Smooth muscle cell (in vitro differentiated cells): ENCODE data around the gene NOL11. TPM values are rescaled to one million over a fixed set of nuclear protein-coding genes. Genes with fewer than 3 reads are reported as not detected.

Source experiments
- DNase-seq: peaks from one replicate; lab custom pipeline; 2025; ENCODE audit not compliant: unreplicated experiment; lab: John Stamatoyannopoulos, UW
- H2AFZ ChIP-seq: fragments of 200-600 bp; sonication (generic); 2 replicates; pipeline ENCODE4 v1.6.0; 2016; ENCODE audit warnings: antibody characterized with exemption, low read depth, mild to moderate bottlenecking
- H3F3A ChIP-seq: fragments of 200-600 bp; sonication (generic); 2 replicates; pipeline ENCODE4 v1.6.0; 2017; ENCODE audit warnings: antibody characterized with exemption, low read depth
- H3K27ac ChIP-seq: fragments of 200-600 bp; sonication (generic); 2 replicates; pipeline ENCODE4 v1.5.1; 2016; ENCODE audit warnings: low read depth, mild to moderate bottlenecking
- H3K27me3 ChIP-seq: fragments of 200-600 bp; sonication (generic); 2 replicates; pipeline ENCODE4 v1.6.1; 2016; ENCODE audit warnings: low read depth, mild to moderate bottlenecking
- H3K36me3 ChIP-seq: fragments of 200-600 bp; sonication (generic); 2 replicates; pipeline ENCODE4 v1.5.1; 2016; ENCODE audit warnings: low read depth
- H3K4me1 ChIP-seq: fragments of 200-600 bp; sonication (generic); 2 replicates; pipeline ENCODE4 v1.5.1; 2016; ENCODE audit warnings: low read depth
- H3K4me2 ChIP-seq: fragments of 200-600 bp; sonication (generic); 2 replicates; pipeline ENCODE4 v1.6.0; 2016; ENCODE audit warnings: mild to moderate bottlenecking
- H3K4me3 ChIP-seq: fragments of 200-600 bp; sonication (generic); 2 replicates; pipeline ENCODE4 v1.5.1; 2016; ENCODE audit warnings: mild to moderate bottlenecking
- H3K79me2 ChIP-seq: fragments of 200-600 bp; sonication (generic); 2 replicates; pipeline ENCODE4 v1.6.0; 2016; ENCODE audit warnings: low read depth, mild to moderate bottlenecking
- H3K9ac ChIP-seq: fragments of 200-600 bp; sonication (generic); 2 replicates; pipeline ENCODE4 v1.6.0; 2016; ENCODE audit warnings: low read depth
- H3K9me3 ChIP-seq: fragments of 200-600 bp; sonication (generic); replicated peaks from 2 replicates; pipeline ENCODE4 v1.5.1; 2016; ENCODE audit warnings: low read depth
- H4K20me1 ChIP-seq: fragments of 200-600 bp; sonication (generic); 2 replicates; pipeline ENCODE4 v1.6.0; 2016; ENCODE audit warnings: low read depth
- CTCF ChIP-seq: fragments of 200-600 bp; sonication (generic); IDR thresholded peaks from 2 replicates; pipeline ENCODE4 v1.5.1; 2017; ENCODE audit warnings: borderline replicate concordance, mild to moderate bottlenecking, antibody characterized with exemption; ENCODE audit not compliant: insufficient read depth, poor library complexity, severe bottlenecking
- WGBS: methylation state at CpG from one replicate; pipeline ENCODE4 v1.1.7; 2016; ENCODE audit warnings: low lambda C conversion rate; 5-methylcytosine and 5-hydroxymethylcytosine counted together
- polyA plus RNA-seq: library from polyadenylated mRNA; unstranded; fragments of >200 nt; fragmentation: Nextera tagmentation; extraction: Ambion mirVana; gene quantifications from 2 replicates; pipeline ENCODE4 v1.2.1, GENCODE V29; 2016
- total RNA-seq: library from RNA; depleted of rRNA; stranded (reverse); fragments of >200 nt; gene quantifications from 2 replicates; pipeline ENCODE4 v1.2.3, GENCODE V29; 2014

NOL11 gene
- total and polyA plus RNA-seq, 2 experiments from 2014 or later, result 20.7 to 50.1 TPM

- no peak for DNase-seq
- WGBS, result 97% methylated on average over 2 of the region's 2 CpGs
- no peak for TF ChIP-seq CTCF
- H3K9me3 ChIP-seq, result no peaks in the 10 kb centered on the region
- H3K9ac ChIP-seq, result no peak overlapping the region
- H4K20me1 ChIP-seq, result no peaks in the 10 kb centered on the region
- H2AFZ ChIP-seq, result no peak overlapping the region
- H3K27ac ChIP-seq, result no peak overlapping the region
- H3K36me3 ChIP-seq, result peaks cover 48% of the 10 kb centered on the region
- H3K4me1 ChIP-seq, result no peaks in the 10 kb centered on the region
- H3K79me2 ChIP-seq, result no peaks in the 10 kb centered on the region
- no peaks in the 10 kb centered on the region for H3K27me3 ChIP-seq
- H3F3A ChIP-seq, result no peaks in the 10 kb centered on the region
- H3K4me2 ChIP-seq, result no peak overlapping the region
- no peak overlapping the region for H3K4me3 ChIP-seq
These were observed 24.3 kb downstream of the NOL11 start for GRCh38 chr17:67742025-67742424.

GRCh38 chr17:67746704-67747571, 29.2 kb downstream of the NOL11 start:
- no peaks in the 10 kb centered on the region for H3K79me2 ChIP-seq
- H4K20me1 ChIP-seq, result peaks cover 3% of the 10 kb centered on the region
- H3K9ac ChIP-seq, result no peak overlapping the region
- H3K36me3 ChIP-seq, result peaks cover 24% of the 10 kb centered on the region
- H3K4me3 ChIP-seq, result no peak overlapping the region
- H3K27me3 ChIP-seq, result no peaks in the 10 kb centered on the region
- no peak overlapping the region for H3K27ac ChIP-seq
- no peak for DNase-seq
- no peak overlapping the region for H3K4me2 ChIP-seq
- WGBS, result 88% methylated on average over 14 of the region's 14 CpGs
- no peaks in the 10 kb centered on the region for H3K4me1 ChIP-seq
- no peaks in the 10 kb centered on the region for H3F3A ChIP-seq
- no peaks in the 10 kb centered on the region for H3K9me3 ChIP-seq
- TF ChIP-seq CTCF, result no peak
- H2AFZ ChIP-seq, result no peak overlapping the region

GRCh38 chr17:67747681-67748235, 30.0 kb downstream of the NOL11 start:
- Histone ChIP-seq H3K4me3 (no peak overlapping the region), H3K9me3 (no peaks in the 10 kb centered on the region), H4K20me1 (peaks cover 3% of the 10 kb centered on the region), H3K9ac (no peak overlapping the region), H3K79me2 (no peaks in the 10 kb centered on the region), H3K4me1 (no peaks in the 10 kb centered on the region), H3F3A (no peaks in the 10 kb centered on the region), H2AFZ (no peak overlapping the region), H3K4me2 (no peak overlapping the region), H3K27ac (no peak overlapping the region), H3K36me3 (peaks cover 16% of the 10 kb centered on the region), H3K27me3 (no peaks in the 10 kb centered on the region)
- 72% methylated on average over 2 of the region's 2 CpGs for WGBS
- no peak for TF ChIP-seq CTCF
- DNase-seq, result no peak
